H9 (cell line): Measurements from ENCODE around the gene LHFPL6. TPM values are rescaled to one million over a fixed set of nuclear protein-coding genes. Genes with fewer than 3 reads are reported as not detected.

Experiments used
- DNase-seq: peaks from one replicate; pipeline ENCODE4 v3.0.0-alpha.2; 2017
- H2AFZ ChIP-seq: one replicate; pipeline ENCODE4 v1.6.1; 2013; ENCODE audit warnings: mild to moderate bottlenecking, low read length, control low read depth, moderate library complexity
- H2AK5ac ChIP-seq: 2 replicates; pipeline ENCODE4 v1.6.1; 2013; ENCODE audit warnings: low read length, control low read depth, mixed read lengths; ENCODE audit not compliant: insufficient read length
- H2BK120ac ChIP-seq: one replicate; pipeline ENCODE4 v1.6.1; 2013; ENCODE audit warnings: low read depth, mild to moderate bottlenecking, low read length, control low read depth, inconsistent platforms; ENCODE audit not compliant: poor library complexity, severe bottlenecking
- H2BK12ac ChIP-seq: 2 replicates; pipeline ENCODE4 v1.6.1; 2013; ENCODE audit warnings: low read length, control low read depth, mixed read lengths, low read depth; ENCODE audit not compliant: insufficient read length
- H2BK15ac ChIP-seq: 2 replicates; pipeline ENCODE4 v1.6.1; 2013; ENCODE audit warnings: low read depth, low read length, control low read depth
- H2BK20ac ChIP-seq: one replicate; pipeline ENCODE4 v1.6.1; 2013; ENCODE audit warnings: low read depth, mild to moderate bottlenecking, low read length, control low read depth, inconsistent platforms; ENCODE audit not compliant: poor library complexity, severe bottlenecking
- H2BK5ac ChIP-seq: 2 replicates; pipeline ENCODE4 v1.6.1; 2013; ENCODE audit warnings: low read length, control low read depth, mixed read lengths; ENCODE audit not compliant: insufficient read length
- H3K14ac ChIP-seq: 2 replicates; pipeline ENCODE4 v1.6.1; 2013; ENCODE audit warnings: low read length, control low read depth; ENCODE audit not compliant: insufficient read depth
- H3K18ac ChIP-seq: 2 replicates; pipeline ENCODE4 v1.6.1; 2013; ENCODE audit warnings: low read depth, mild to moderate bottlenecking, mixed read lengths, low read length, control low read depth; ENCODE audit not compliant: insufficient read length
- H3K23ac ChIP-seq: 2 replicates; pipeline ENCODE4 v1.6.1; 2013; ENCODE audit warnings: low read length, control low read depth, mixed read lengths, low read depth; ENCODE audit not compliant: insufficient read length
- H3K23me2 ChIP-seq: 2 replicates; pipeline ENCODE4 v1.6.1; 2013; ENCODE audit warnings: low read depth, mild to moderate bottlenecking, mixed read lengths, low read length, control low read depth; ENCODE audit not compliant: insufficient read length, poor library complexity, severe bottlenecking
- H3K27ac ChIP-seq: 2 replicates; pipeline ENCODE4 v1.5.1; 2013; ENCODE audit warnings: low read length, control low read depth, mixed read lengths, low read depth; ENCODE audit not compliant: insufficient read length
- H3K27me3 ChIP-seq: 2 replicates; pipeline ENCODE4 v1.6.1; 2013; ENCODE audit warnings: low read length, control low read depth, inconsistent platforms; ENCODE audit not compliant: insufficient read depth
- H3K4ac ChIP-seq: 2 replicates; pipeline ENCODE4 v1.6.1; 2013; ENCODE audit warnings: low read depth, mild to moderate bottlenecking, control low read depth, inconsistent platforms, low read length, moderate library complexity
- H3K4me1 ChIP-seq: 2 replicates; pipeline ENCODE4 v1.6.1; 2013; ENCODE audit warnings: low read length, control low read depth, inconsistent platforms; ENCODE audit not compliant: insufficient read depth
- H3K4me2 ChIP-seq: 2 replicates; pipeline ENCODE4 v1.6.1; 2013; ENCODE audit warnings: low read length, control low read depth, mixed read lengths; ENCODE audit not compliant: insufficient read length, insufficient read depth
- H3K56ac ChIP-seq: 2 replicates; pipeline ENCODE4 v1.6.1; 2013; ENCODE audit warnings: low read depth, mild to moderate bottlenecking, mixed read lengths, low read length, control low read depth; ENCODE audit not compliant: insufficient read length
- H3K79me1 ChIP-seq: 2 replicates; pipeline ENCODE4 v1.6.1; 2013; ENCODE audit warnings: low read depth, mild to moderate bottlenecking, moderate library complexity, low read length, control low read depth, inconsistent platforms; ENCODE audit not compliant: insufficient read depth, poor library complexity, severe bottlenecking
- H3K79me2 ChIP-seq: 2 replicates; pipeline ENCODE4 v1.6.1; 2013; ENCODE audit warnings: low read length, control low read depth, inconsistent platforms; ENCODE audit not compliant: insufficient read depth
- H3K9ac ChIP-seq: 2 replicates; pipeline ENCODE4 v1.6.1; 2013; ENCODE audit warnings: low read length, control low read depth, mixed read lengths; ENCODE audit not compliant: insufficient read length; ENCODE audit errors: extremely low read depth
- H3K9me3 ChIP-seq: one replicate; pipeline ENCODE4 v1.6.1; 2013; ENCODE audit warnings: low read depth, low read length, inconsistent platforms; ENCODE audit not compliant: control insufficient read depth
- H3T11ph ChIP-seq: one replicate; pipeline ENCODE4 v1.6.1; 2013; ENCODE audit warnings: mild to moderate bottlenecking, low read length, control low read depth, inconsistent platforms
- H4K20me1 ChIP-seq: one replicate; pipeline ENCODE4 v1.6.1; 2013; ENCODE audit not compliant: control insufficient read depth, insufficient read length, insufficient read depth
- H4K5ac ChIP-seq: 2 replicates; pipeline ENCODE4 v1.6.1; 2013; ENCODE audit warnings: low read depth, mild to moderate bottlenecking, mixed read lengths, low read length, control low read depth; ENCODE audit not compliant: insufficient read length
- H4K8ac ChIP-seq: replicated peaks from 2 replicates; pipeline ENCODE4 v1.6.1; 2013; ENCODE audit warnings: low read length, control low read depth, mixed read lengths, low read depth; ENCODE audit not compliant: insufficient read length
- H4K91ac ChIP-seq: 2 replicates; pipeline ENCODE4 v1.6.1; 2013; ENCODE audit warnings: low read depth, mild to moderate bottlenecking, moderate library complexity, mixed read lengths, low read length, control low read depth; ENCODE audit not compliant: insufficient read length
- H3K27ac Mint-ChIP-seq, 3 experiments: 2 replicates in 2 of 3; 3 replicates in 1 of 3; pipeline ENCODE4 v1.8.0; 2020 to 2021; ENCODE audit warnings: mixed read lengths in 3 of 3, mild to moderate bottlenecking in 1 of 3, moderate library complexity in 1 of 3
- H3K27me3 Mint-ChIP-seq: 2 replicates; pipeline ENCODE4 v1.8.0; 2021; ENCODE audit warnings: low read depth, mild to moderate bottlenecking, moderate library complexity, mixed read lengths
- H3K36me3 Mint-ChIP-seq, 3 experiments: 2 replicates in 2 of 3; 3 replicates in 1 of 3; pipeline ENCODE4 v1.8.0; 2020 to 2021; ENCODE audit warnings: low read depth in 3 of 3, mixed read lengths in 3 of 3; ENCODE audit not compliant: insufficient read depth in 1 of 3
- H3K4me1 Mint-ChIP-seq, 2 experiments: 2 replicates each; pipeline ENCODE4 v1.8.0; 2020; ENCODE audit warnings: mixed read lengths in 2 of 2
- H3K4me3 Mint-ChIP-seq, 2 experiments: 2 replicates in 1 of 2; 3 replicates in 1 of 2; pipeline ENCODE4 v1.8.0; 2020 to 2021; ENCODE audit warnings: mild to moderate bottlenecking in 2 of 2, mixed read lengths in 2 of 2, moderate library complexity in 1 of 2
- H3K9me3 Mint-ChIP-seq, 2 experiments: 2 replicates in 1 of 2; 3 replicates in 1 of 2; pipeline ENCODE4 v1.8.0; 2020; ENCODE audit warnings: mild to moderate bottlenecking in 2 of 2, mixed read lengths in 2 of 2, moderate library complexity in 1 of 2
- CTCF ChIP-seq: fragments of 200-600 bp; sonication (generic); conservative IDR thresholded peaks from 3 replicates; pipeline ENCODE4 v1.8.0; 2021; ENCODE audit warnings: antibody characterized with exemption, mild to moderate bottlenecking
- WGBS: extraction: QIAGEN DNeasy Blood & Tissue Kit; methylation state at CpG from one replicate; pipeline ENCODE4 v1.1.7; 2013; ENCODE audit warnings: missing lambda C conversion rate, low lambda C conversion rate, mixed read lengths; ENCODE audit not compliant: insufficient read length; ENCODE audit errors: extremely low coverage; 5-methylcytosine and 5-hydroxymethylcytosine counted together
- total RNA-seq: library from RNA; stranded (reverse); gene quantifications from 2 replicates; pipeline ENCODE4 v1.2.1, GENCODE V29; 2021

The LHFPL6 gene
- total RNA-seq, 1 experiment from 2014 or later = 3.5 TPM

DNA sequence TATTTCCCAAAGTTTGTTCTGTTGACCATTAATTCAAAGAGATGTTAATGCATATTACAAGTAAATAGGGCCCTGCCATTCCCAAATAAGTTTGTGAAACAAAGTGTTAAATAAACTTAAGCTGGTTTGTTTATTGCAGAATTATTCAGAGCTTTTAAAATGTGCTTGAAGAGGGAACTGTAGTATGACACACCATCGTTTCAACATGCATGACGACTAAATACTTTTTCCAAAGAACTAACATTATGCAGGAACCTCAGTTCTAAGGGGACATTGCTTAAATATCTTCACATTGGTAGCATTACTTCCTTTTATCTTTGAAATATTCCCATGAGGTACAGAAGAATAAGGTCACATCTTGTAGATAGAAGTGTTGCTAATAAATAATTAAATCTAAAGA is 14.6 kb downstream of the LHFPL6 start:
- no peak overlapping the region for H3K4me2 ChIP-seq
- no peak overlapping the region for H2BK20ac ChIP-seq
- H3K18ac ChIP-seq = no peak overlapping the region
- H4K20me1 ChIP-seq = no peaks in the 10 kb centered on the region
- no peak overlapping the region for H3K14ac ChIP-seq
- H3K79me1 ChIP-seq = no peaks in the 10 kb centered on the region
- no peaks in the 10 kb centered on the region for H3K9me3 ChIP-seq
- no CpG with 5 or more reads among the region's 2 CpGs for WGBS
- H4K91ac ChIP-seq = no peak overlapping the region
- H2BK12ac ChIP-seq = no peak overlapping the region
- Mint-ChIP-seq H3K27ac (no peak overlapping the region), H3K36me3 (no peaks in the 10 kb centered on the region; a peak in 1 of 7 replicates), H3K4me1 (peaks cover 15 to 17% of the 10 kb centered on the region in 2 experiments), H3K9me3 (no peaks in the 10 kb centered on the region), H3K27me3 (no peaks in the 10 kb centered on the region), H3K4me3 (no peak overlapping the region)
- no peak overlapping the region for H2AFZ ChIP-seq
- no peak for DNase-seq
- no peak overlapping the region for H2BK120ac ChIP-seq
- H4K5ac ChIP-seq = no peak overlapping the region
- no peaks in the 10 kb centered on the region for H3K4me1 ChIP-seq
- no peak overlapping the region for H3K27ac ChIP-seq
- H2AK5ac ChIP-seq = no peak overlapping the region
- H2BK5ac ChIP-seq = no peak overlapping the region
- H2BK15ac ChIP-seq = no peak overlapping the region
- H3K79me2 ChIP-seq = no peaks in the 10 kb centered on the region
- no peak overlapping the region for H3K4ac ChIP-seq
- no peak overlapping the region for H3T11ph ChIP-seq
- H3K23ac ChIP-seq = no peak overlapping the region
- TF ChIP-seq CTCF = no peak
- H4K8ac ChIP-seq = no peak overlapping the region
- no peaks in the 10 kb centered on the region for H3K27me3 ChIP-seq
- no peaks in the 10 kb centered on the region for H3K23me2 ChIP-seq
- no peak overlapping the region for H3K9ac ChIP-seq
- no peak overlapping the region for H3K56ac ChIP-seq
